Myocyte (in vitro differentiated cells): ENCODE results near the gene OR2L13. TPM values are rescaled to one million over a fixed set of nuclear protein-coding genes. Genes with fewer than 3 reads are reported as not detected.
"Not testable (repeated sequence)": the region's sequence is repeated elsewhere in the genome, so short reads cannot be mapped to it uniquely, and the experiment has no call there.

Experiments used
- DNase-seq: peaks from one replicate; pipeline ENCODE4 v3.0.0-alpha.2; 2012; ENCODE audit warnings: low read depth
- polyA plus RNA-seq: library from polyadenylated mRNA; unstranded; fragments of >200 nt; gene quantifications from one replicate; pipeline ENCODE4 v1.2.1, GENCODE V29; 2012; ENCODE audit warnings: missing spikeins
- total RNA-seq: library from RNA; depleted of rRNA; stranded (reverse); fragments of >200 nt; gene quantifications from 2 replicates; pipeline ENCODE4 v1.2.3, GENCODE V29; 2014

OR2L13 gene
- not detected in 2 replicates for total RNA-seq
- polyA plus RNA-seq, result not detected

DNA sequence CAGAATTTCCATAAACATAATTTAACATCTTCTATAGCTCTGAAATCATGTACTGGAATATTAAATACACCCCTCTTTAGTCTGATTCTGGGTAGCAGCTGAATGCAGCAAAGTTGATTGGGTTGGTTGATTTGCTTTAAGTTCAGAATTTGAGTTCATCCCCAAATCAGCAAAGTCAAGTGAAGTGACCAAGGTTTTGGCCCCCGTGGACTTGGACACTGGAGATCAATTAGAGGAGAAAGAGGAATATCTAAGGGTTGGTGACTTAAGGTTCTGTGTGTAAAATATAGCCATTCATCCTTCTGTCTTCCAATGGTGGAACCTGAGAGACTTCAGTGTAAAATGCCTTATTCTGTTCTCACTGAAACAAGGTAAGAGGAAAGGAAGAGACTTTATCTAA, at the start of gene OR2L13:
TSS of gene OR2L13 (plus strand) at position 301 of the 400 bp plus-strand sequence. CDS start 4,192 bp downstream, outside the sequence.
- no peak for DNase-seq

- no peak for DNase-seq
Measured at GRCh38 chr1:248045209-248045608, 49.8 kb upstream of the OR2L13 start.

- DNase-seq, result no peak
Measured at GRCh38 chr1:248046536-248046935, 48.4 kb upstream of the OR2L13 start, which contains the start of gene OR2L3. Gene OR2L3 (plus strand): TSS chr1:248046836. CDS start chr1:248060682, 13,846 bp downstream.

DNA sequence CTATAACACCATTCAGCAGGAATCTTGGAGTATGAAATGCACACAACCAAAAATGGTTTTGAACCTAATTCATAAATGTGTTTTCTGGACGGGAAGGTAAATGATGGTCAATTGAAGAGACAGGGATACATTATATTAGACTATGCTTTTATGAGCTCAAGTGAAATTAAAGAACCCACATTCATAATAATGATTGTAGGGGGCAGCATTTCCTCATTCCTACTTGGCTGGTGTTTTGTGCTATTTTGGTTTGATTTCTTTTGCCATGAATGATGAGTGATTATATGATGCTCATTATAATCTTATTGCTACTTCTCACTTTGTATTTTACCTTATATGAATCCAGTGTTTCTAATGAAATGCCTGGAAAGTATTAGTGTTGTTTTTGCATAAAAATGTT, 48.0 kb upstream of the OR2L13 start:
- DNase-seq, result no peak

DNA sequence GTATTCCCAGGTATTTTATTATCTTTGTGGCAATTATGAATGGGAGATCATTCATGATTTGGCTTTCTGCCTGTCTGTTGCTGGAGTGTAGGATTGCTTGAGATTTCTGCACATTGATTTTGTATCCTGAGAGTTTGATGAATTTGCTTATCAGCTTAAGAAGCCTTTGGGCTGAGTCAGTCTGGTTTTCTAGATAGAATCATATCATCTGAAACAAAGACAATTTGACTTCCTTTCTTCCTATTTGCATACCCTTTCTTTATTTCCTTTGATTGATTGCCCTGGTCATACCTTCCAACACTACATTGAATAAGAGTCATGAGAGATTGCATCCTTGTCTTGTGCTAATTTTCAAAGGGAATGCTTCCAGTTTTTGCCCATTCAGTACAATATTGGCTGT, 40.3 kb upstream of the OR2L13 start:
- DNase-seq, result no peak

DNA sequence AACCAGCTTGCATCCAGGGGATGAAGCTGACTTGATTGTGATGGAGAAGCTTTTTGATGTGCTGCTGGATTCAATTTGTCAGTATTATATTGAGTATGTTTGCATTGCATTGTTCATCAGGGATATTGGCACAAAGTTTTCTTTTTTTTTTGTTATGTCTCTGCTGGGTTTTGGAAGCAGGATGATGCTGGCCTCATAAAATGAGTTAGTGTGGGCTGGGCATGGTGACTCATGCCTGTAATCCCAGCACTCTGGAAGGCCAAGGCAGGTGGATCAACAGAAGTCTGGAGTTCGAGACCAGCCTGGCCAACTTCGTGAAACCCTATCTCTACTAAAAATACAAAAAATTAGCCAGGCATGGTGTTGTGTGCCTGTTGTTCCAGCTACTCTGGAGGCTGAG, 39.7 kb upstream of the OR2L13 start:
- no peak for DNase-seq

GRCh38 chr1:248065071-248065470, 29.9 kb upstream of the OR2L13 start:
- DNase-seq, result no peak

- no peak for DNase-seq
Measured at GRCh38 chr1:248065604-248066003, 29.4 kb upstream of the OR2L13 start.

- DNase-seq, result not testable (repeated sequence)
Measured at GRCh38 chr1:248083864-248084263, 11.1 kb upstream of the OR2L13 start.

DNA sequence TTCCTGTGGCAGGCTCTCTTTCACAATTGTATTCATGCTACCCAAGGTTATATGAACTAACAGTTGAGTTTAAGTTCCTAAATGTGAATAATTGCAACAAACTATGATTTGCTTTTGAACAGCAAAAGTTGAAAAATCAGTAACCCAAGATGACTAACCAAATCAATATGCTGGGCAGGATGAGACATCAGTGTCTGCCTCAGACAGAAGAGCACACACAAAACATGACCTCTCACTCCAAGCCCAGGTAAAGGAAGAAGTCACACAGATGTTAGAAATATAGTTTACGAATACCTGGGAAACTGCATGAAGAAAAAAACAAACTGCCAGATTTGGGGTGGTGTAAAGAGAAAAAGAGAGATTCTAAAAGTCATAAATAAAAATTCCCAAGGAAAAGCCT, 3.5 kb downstream of the OR2L13 start:
- DNase-seq, result no peak

- DNase-seq, result no peak
Measured at GRCh38 chr1:248102847-248103246, 7.9 kb downstream of the OR2L13 start.

DNA sequence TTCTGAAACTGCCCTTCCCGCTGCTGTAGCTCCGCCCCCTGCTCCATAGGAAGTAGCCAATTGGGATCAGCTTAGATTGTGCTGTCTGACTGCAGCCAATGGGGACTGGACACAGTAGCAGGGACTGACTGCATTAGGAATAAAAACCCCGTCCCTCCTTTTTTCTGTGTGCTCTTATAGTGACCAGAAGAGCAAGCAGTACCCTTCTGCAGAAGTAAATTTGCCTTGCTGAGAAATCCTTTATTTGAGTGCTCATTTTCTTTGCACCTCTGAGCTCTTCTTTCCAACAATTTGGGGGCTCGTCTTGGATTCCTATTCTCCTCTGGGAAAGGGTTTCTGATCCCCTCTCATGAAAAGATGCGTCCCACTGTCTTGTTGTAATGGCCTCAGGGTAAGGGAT, 16.2 kb downstream of the OR2L13 start:
- no peak for DNase-seq

DNA sequence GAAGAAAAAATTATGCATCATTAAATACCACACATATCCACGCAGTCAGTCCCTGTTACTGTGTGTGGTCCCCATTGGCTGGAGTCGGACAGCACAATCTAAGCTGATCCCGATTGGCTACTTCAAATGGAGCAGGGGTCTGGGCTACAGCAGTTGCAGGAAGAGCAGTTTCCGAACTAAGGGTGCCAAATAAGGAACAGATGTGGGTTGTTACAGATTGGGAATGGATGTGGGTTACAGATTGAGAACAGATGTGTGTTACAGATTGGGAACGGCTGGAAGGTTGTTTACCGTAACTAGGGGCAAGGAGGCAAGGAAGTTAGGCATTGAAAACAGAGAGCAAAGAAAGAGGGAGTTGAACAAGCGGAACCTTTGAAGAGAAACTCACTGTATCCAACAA, 19.9 kb downstream of the OR2L13 start:
- DNase-seq, result no peak

GRCh38 chr1:248127653-248128052, 32.7 kb downstream of the OR2L13 start:
- DNase-seq, result no peak

- DNase-seq, result no peak
Measured at GRCh38 chr1:248136811-248137210, 41.8 kb downstream of the OR2L13 start.

DNA sequence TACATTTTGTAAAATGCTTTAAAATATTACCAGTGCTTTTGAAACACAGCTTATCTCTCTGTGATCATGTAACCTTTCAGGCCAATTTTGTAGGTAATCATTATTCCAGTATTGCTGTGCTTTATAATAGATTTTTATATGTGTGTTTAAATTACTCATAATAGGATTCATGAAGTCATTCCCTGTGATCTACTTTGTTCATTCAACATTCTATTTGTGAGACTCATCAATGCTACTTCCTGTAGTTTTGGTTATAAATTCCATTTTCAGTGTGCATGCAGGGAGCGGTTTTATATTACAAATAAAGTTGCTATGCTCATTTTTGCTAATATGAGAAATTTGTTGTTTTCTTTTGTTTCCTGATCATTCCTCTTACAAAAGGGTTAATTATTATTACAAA, 45.9 kb downstream of the OR2L13 start:
- no peak for DNase-seq

DNA sequence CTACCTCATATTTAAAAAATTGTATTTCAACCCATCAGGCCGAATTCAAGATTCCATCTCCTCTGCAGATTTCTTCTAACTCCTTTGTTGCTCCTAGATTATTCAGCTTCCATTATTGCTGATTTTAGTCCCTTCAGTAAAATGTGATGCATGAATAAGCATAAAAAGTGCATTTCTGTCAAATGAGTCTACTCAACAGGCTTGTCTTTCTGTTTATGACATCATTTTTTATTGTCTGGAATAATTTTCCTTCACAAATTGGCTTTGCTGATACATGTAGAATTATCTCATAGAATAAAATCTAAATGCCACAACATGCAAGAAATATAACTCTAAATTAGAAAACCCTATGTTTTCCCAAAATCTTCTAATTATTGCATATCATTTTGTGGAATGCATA, 48.3 kb downstream of the OR2L13 start:
- DNase-seq, result no peak

GRCh38 chr1:248144513-248145198, 49.7 kb downstream of the OR2L13 start, which contains the start of gene OR2M5:
Gene OR2M5 (plus strand): TSS chr1:248145148. CDS start chr1:248145148, 0 bp downstream.
- no peak for DNase-seq

Other genes with a start within 250 kb of the OR2L13 start
- gene TRIM58, start 238.0 kb upstream of the OR2L13 start, total RNA-seq, result not detected in 2 replicates
- gene OR2W3, start 199.6 kb upstream of the OR2L13 start, total RNA-seq, result not detected in 2 replicates
- not detected in 2 replicates for gene OR2T8, start 174.9 kb upstream of the OR2L13 start, total RNA-seq
- not detected in 2 replicates for gene OR2AJ1, start 170.3 kb upstream of the OR2L13 start, total RNA-seq
- not detected in 2 replicates for gene OR2L8, start 146.3 kb upstream of the OR2L13 start, total RNA-seq
- not detected in 2 replicates for gene OR2AK2, start 130.0 kb upstream of the OR2L13 start, total RNA-seq
- gene OR2L5, start 81.5 kb upstream of the OR2L13 start, total RNA-seq, result not detected in 2 replicates
- not detected in 2 replicates for gene OR2L2, start 65.1 kb upstream of the OR2L13 start, total RNA-seq
- not detected in 2 replicates for gene OR2L3, start 48.3 kb upstream of the OR2L13 start, total RNA-seq
- not detected in 2 replicates for gene OR2M5, start 50.0 kb downstream of the OR2L13 start, total RNA-seq
- not detected in 2 replicates for gene OR2M2, start 79.6 kb downstream of the OR2L13 start, total RNA-seq
- not detected in 2 replicates for gene OR2M3, start 102.1 kb downstream of the OR2L13 start, total RNA-seq
- gene OR2M4, start 136.2 kb downstream of the OR2L13 start, total RNA-seq, result not detected in 2 replicates
- gene OR2T33, start 182.8 kb downstream of the OR2L13 start, total RNA-seq, result not detected in 2 replicates
- gene OR2T12, start 208.2 kb downstream of the OR2L13 start, total RNA-seq, result not detected in 2 replicates
- gene OR2M7, start 229.4 kb downstream of the OR2L13 start, total RNA-seq, result not detected in 2 replicates